GM12864 (cell line): ENCODE measurements around the gene MTRF1.

Experiments used
- DNase-seq: peaks from one replicate; pipeline ENCODE4 v3.0.0-alpha.2; 2011; ENCODE audit warnings: low read depth
- H3K4me3 ChIP-seq: 2 replicates; pipeline ENCODE4 v1.5.1; 2011; ENCODE audit warnings: mild to moderate bottlenecking, low read depth, low read length, control low read depth
- TF ChIP-seq, protein P1 (sequence below): IDR thresholded peaks from 2 replicates; pipeline ENCODE4 v1.5.1; 2011; ENCODE audit warnings: low read depth, mild to moderate bottlenecking, moderate library complexity, low read length, control low read depth, inconsistent platforms; ENCODE audit errors: missing control alignments

Gene MTRF1

GRCh38 chr13:41196011-41196410 lies 67.4 kb downstream of the MTRF1 start:
- no peak overlapping the region for H3K4me3 ChIP-seq
- DNase-seq: no peak
- TF ChIP-seq, protein P1, sequence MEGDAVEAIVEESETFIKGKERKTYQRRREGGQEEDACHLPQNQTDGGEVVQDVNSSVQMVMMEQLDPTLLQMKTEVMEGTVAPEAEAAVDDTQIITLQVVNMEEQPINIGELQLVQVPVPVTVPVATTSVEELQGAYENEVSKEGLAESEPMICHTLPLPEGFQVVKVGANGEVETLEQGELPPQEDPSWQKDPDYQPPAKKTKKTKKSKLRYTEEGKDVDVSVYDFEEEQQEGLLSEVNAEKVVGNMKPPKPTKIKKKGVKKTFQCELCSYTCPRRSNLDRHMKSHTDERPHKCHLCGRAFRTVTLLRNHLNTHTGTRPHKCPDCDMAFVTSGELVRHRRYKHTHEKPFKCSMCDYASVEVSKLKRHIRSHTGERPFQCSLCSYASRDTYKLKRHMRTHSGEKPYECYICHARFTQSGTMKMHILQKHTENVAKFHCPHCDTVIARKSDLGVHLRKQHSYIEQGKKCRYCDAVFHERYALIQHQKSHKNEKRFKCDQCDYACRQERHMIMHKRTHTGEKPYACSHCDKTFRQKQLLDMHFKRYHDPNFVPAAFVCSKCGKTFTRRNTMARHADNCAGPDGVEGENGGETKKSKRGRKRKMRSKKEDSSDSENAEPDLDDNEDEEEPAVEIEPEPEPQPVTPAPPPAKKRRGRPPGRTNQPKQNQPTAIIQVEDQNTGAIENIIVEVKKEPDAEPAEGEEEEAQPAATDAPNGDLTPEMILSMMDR: no peak

DNA sequence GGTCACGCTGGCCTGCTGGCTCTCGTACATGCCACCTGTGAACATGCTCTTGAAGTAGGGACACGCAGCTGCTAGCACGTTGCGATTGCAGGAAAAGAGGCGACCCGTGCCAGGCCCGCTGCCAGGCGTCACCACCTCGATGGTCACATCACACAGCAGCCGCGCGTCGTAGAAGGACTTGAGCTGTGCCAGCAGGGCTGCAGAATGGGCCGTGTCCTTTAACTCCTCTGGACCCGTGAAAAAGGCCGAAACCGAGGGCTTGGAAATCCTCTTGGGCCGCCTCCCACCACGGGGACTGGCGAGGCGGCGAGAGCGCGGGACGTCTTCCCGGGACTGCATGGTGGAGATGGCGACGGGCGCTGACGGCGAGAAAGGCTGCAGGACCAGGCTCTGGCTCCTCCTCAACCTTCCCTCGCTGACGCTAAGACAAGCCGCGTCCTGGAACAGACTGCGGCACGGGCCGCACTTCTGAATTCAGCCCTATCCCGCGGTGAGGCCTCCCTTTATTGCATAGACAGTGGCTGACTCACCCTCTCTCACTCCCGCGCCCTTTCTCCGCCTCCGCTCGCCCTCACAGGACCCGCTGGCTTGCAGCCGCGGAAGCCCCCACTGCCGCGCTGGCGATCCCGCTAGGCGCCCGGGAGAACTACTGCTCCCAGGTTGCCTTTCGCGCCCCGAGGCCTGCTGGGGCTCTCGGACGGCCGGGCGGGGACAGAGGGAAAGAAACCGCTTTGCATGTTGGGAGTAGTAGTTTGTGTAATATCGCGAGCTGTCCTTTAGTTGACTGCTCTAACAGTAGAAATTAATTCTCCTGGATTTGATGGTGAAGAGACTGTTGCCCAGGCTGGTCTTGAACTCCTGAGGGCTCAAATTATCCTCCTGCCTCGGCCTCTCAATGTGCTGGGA lies 69.2 kb downstream of the MTRF1 start, which contains the start of gene KBTBD7:
Gene KBTBD7 (minus strand): TSS at position 651 of the 906 bp plus-strand sequence. CDS start 312 bp downstream, at position 339.
- TF ChIP-seq, protein P1: no peak
- peak; percentile 77 for DNase-seq
- peak within 1 kb of the TSS; percentile 80 for H3K4me3 ChIP-seq

DNA sequence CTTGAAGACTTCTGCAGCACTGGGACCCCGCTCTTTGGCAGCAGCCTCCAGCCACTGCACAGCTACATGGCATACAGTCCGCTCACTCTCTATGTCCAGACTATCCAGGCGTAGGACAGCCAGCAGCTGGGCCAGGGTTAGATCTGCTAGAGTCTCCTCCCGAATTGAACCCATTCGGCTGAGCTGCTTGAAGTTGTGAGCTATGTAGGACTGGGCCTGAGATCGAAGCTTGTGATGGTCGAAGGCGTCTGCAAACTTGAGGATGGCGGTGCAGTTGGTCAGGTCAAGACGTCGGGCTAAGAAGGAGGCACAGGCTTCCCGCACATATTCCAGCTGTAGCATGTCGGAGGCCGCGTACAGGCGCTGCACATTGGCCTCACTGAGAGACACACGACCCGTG lies 69.9 kb downstream of the MTRF1 start:
- TF ChIP-seq, protein P1: no peak
- DNase-seq: no peak
- H3K4me3 ChIP-seq: peak overlapping the region; percentile 80; the same call in 1 of the 2 replicates

DNA sequence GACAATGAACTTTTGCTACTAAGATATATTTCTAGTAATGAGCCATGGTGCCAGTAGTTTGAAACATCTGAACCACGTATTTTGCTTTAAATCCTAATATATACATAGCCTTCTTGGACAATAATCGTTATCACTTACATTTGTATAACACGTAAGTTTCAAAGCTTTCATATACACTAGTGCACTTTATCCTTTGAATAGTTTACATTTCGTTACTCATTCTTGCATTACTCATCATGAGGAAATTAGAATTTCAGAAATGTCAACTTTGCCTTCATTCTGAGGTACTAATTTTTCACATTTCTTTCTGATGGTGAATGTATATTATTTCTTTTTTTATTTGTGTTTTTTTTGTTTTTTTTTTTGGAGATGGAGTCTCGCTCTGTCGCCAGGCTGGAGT lies 74.8 kb downstream of the MTRF1 start:
- TF ChIP-seq, protein P1: no peak
- no peak overlapping the region for H3K4me3 ChIP-seq
- no peak for DNase-seq

DNA sequence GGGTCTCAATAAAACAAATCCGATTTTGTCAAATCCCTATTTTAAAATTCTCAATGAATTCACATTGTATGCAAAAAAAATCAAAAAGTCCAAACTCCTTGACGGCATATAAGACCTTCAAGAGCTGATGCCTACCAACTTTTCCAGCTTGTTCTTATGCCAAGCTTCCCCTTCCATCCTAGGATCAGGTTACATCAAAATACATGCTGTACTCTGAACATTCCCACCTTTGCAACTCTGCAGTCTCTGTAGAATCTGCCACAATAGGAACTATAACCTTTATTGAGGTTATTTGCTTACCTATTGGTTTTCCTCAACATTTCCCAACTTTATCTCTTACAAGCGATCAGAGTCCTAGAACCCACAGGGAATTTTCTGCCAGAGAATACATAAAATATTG lies 76.9 kb downstream of the MTRF1 start:
- no peak for DNase-seq
- H3K4me3 ChIP-seq: no peak overlapping the region
- TF ChIP-seq, protein P1: no peak

- no peak overlapping the region for H3K4me3 ChIP-seq
- TF ChIP-seq, protein P1: no peak
- no peak for DNase-seq
These were observed 81.1 kb downstream of the MTRF1 start for GRCh38 chr13:41182231-41182630.
